HEK293 (cell line): ENCODE measurements around the gene KDELR1.

Source experiments
- PRDM2 ChIP-seq: fragments of 450-650 bp; formaldehyde crosslinking; IDR thresholded peaks from 2 replicates; pipeline ENCODE4 v1.5.1; 2016; ENCODE audit warnings: missing biosample characterization, missing genetic modification characterization, borderline replicate concordance
- SCRT1 ChIP-seq: fragments of 450-650 bp; formaldehyde crosslinking; IDR thresholded peaks from 2 replicates; pipeline ENCODE4 v1.5.1; 2016; ENCODE audit warnings: missing biosample characterization, missing genetic modification characterization, borderline replicate concordance
- SETDB1 ChIP-seq: IDR thresholded peaks from one replicate; pipeline ENCODE4 v1.6.1; 2017; ENCODE audit warnings: mild to moderate bottlenecking, low read length, moderate library complexity, mixed read lengths; ENCODE audit not compliant: insufficient read length
- WT1 ChIP-seq: fragments of 450-650 bp; formaldehyde crosslinking; IDR thresholded peaks from 2 replicates; pipeline ENCODE4 v1.5.1; 2016; ENCODE audit warnings: missing biosample characterization, missing genetic modification characterization
- ZBTB21 ChIP-seq: fragments of 450-650 bp; formaldehyde crosslinking; IDR thresholded peaks from 2 replicates; pipeline ENCODE4 v1.5.1; 2017; ENCODE audit warnings: missing biosample characterization, missing genetic modification characterization
- ZBTB7A ChIP-seq: fragments of 450-650 bp; formaldehyde crosslinking; IDR thresholded peaks from 2 replicates; pipeline ENCODE4 v1.5.1; 2016; ENCODE audit warnings: low read depth, missing biosample characterization, missing genetic modification characterization
- ZNF146 ChIP-seq: fragments of 450-650 bp; formaldehyde crosslinking; IDR thresholded peaks from 2 replicates; pipeline ENCODE4 v1.5.1; 2016; ENCODE audit warnings: missing biosample characterization, missing genetic modification characterization
- ZNF155 ChIP-seq: fragments of 450-650 bp; formaldehyde crosslinking; IDR thresholded peaks from 2 replicates; pipeline ENCODE4 v1.5.1; 2016; ENCODE audit warnings: missing biosample characterization, missing genetic modification characterization
- ZNF174 ChIP-seq: fragments of 450-650 bp; formaldehyde crosslinking; IDR thresholded peaks from 2 replicates; pipeline ENCODE4 v1.5.0; 2017; ENCODE audit warnings: missing biosample characterization, mild to moderate bottlenecking, missing genetic modification characterization
- ZNF394 ChIP-seq: fragments of 450-650 bp; formaldehyde crosslinking; IDR thresholded peaks from 2 replicates; pipeline ENCODE4 v1.5.1; 2016; ENCODE audit warnings: missing biosample characterization, missing genetic modification characterization, mild to moderate bottlenecking, moderate library complexity, borderline replicate concordance
- ZNF423 ChIP-seq: fragments of 450-650 bp; formaldehyde crosslinking; IDR thresholded peaks from 2 replicates; pipeline ENCODE4 v1.5.1; 2016; ENCODE audit warnings: missing biosample characterization, missing genetic modification characterization
- ZNF514 ChIP-seq: fragments of 450-650 bp; formaldehyde crosslinking; IDR thresholded peaks from 2 replicates; pipeline ENCODE4 v1.5.1; 2016; ENCODE audit warnings: missing biosample characterization, missing genetic modification characterization
- ZNF670 ChIP-seq: fragments of 450-650 bp; formaldehyde crosslinking; IDR thresholded peaks from 2 replicates; pipeline ENCODE4 v1.5.1; 2016; ENCODE audit warnings: missing biosample characterization, missing genetic modification characterization, low read depth
- ZNF792 ChIP-seq: fragments of 450-650 bp; formaldehyde crosslinking; IDR thresholded peaks from 2 replicates; pipeline ENCODE4 v1.5.1; 2016; ENCODE audit warnings: missing biosample characterization, missing genetic modification characterization
- TF ChIP-seq, protein P1 (sequence below): fragments of 450-650 bp; formaldehyde crosslinking; IDR thresholded peaks from 2 replicates; pipeline ENCODE4 v1.5.1; 2016; ENCODE audit warnings: missing biosample characterization, missing genetic modification characterization
- TF ChIP-seq, protein P2 (sequence below): fragments of 450-650 bp; formaldehyde crosslinking; IDR thresholded peaks from 2 replicates; pipeline ENCODE4 v1.5.1; 2017; ENCODE audit warnings: missing biosample characterization, missing genetic modification characterization
- TF ChIP-seq, protein P3 (sequence below): fragments of 450-650 bp; formaldehyde crosslinking; IDR thresholded peaks from 2 replicates; pipeline ENCODE4 v1.5.1; 2016; ENCODE audit warnings: missing biosample characterization, missing genetic modification characterization, low read depth
- TF ChIP-seq, protein P4 (sequence below): fragments of 450-650 bp; formaldehyde crosslinking; conservative IDR thresholded peaks from 2 replicates; pipeline ENCODE4 v1.5.1; 2016; ENCODE audit warnings: low read depth, missing biosample characterization, missing genetic modification characterization
- TF ChIP-seq, protein P5 (sequence below): fragments of 450-650 bp; formaldehyde crosslinking; IDR thresholded peaks from 2 replicates; pipeline ENCODE4 v1.5.1; 2016; ENCODE audit warnings: missing biosample characterization, missing genetic modification characterization
- TF ChIP-seq, protein P6 (sequence below): fragments of 450-650 bp; IDR thresholded peaks from 2 replicates; pipeline ENCODE4 v1.5.1; 2018; ENCODE audit warnings: missing biosample characterization, missing genetic modification characterization

Gene KDELR1

GRCh38 chr19:48393559-48394330, 2.4 kb upstream of the KDELR1 start, which contains the start of gene GRIN2D (continued):
- TF ChIP-seq PRDM2 (no peak), ZNF423 (no peak), ZNF155 (tag by site-specific recombination) (no peak), ZNF514 (tag by site-specific recombination) (no peak), ZNF394 (tag by site-specific recombination) (peak; percentile 23; the same call in 1 of the 2 replicates), ZBTB21 (tag by site-specific recombination) (no peak), WT1 (tag by site-specific recombination) (no peak), ZNF174 (no peak), SCRT1 (tag by site-specific recombination) (no peak), SETDB1 (no peak), ZNF792 (no peak), ZNF146 (tag by site-specific recombination) (no peak), ZBTB7A (tag by site-specific recombination) (no peak), ZNF670 (tag by site-specific recombination) (no peak)
- TF ChIP-seq, protein P1, sequence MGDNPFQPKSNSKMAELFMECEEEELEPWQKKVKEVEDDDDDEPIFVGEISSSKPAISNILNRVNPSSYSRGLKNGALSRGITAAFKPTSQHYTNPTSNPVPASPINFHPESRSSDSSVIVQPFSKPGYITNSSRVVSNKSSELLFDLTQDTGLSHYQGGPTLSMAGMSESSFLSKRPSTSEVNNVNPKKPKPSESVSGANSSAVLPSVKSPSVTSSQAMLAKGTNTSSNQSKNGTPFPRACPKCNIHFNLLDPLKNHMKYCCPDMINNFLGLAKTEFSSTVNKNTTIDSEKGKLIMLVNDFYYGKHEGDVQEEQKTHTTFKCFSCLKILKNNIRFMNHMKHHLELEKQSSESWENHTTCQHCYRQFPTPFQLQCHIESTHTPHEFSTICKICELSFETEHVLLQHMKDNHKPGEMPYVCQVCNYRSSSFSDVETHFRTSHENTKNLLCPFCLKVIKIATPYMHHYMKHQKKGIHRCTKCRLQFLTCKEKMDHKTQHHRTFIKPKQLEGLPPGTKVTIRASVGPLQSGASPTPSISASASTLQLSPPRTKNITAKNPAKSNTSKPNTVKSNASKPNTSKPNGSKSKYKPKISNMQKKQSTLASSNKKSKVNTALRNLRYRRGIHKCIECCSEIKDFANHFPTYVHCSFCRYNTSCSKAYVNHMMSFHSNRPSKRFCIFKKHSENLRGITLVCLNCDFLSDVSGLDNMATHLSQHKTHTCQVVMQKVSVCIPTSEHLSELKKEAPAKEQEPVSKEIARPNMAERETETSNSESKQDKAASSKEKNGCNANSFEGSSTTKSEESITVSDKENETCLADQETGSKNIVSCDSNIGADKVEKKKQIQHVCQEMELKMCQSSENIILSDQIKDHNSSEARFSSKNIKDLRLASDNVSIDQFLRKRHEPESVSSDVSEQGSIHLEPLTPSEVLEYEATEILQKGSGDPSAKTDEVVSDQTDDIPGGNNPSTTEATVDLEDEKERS (tag by site-specific recombination) = no peak
- TF ChIP-seq, protein P2, sequence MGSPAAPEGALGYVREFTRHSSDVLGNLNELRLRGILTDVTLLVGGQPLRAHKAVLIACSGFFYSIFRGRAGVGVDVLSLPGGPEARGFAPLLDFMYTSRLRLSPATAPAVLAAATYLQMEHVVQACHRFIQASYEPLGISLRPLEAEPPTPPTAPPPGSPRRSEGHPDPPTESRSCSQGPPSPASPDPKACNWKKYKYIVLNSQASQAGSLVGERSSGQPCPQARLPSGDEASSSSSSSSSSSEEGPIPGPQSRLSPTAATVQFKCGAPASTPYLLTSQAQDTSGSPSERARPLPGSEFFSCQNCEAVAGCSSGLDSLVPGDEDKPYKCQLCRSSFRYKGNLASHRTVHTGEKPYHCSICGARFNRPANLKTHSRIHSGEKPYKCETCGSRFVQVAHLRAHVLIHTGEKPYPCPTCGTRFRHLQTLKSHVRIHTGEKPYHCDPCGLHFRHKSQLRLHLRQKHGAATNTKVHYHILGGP (tag by site-specific recombination) = no peak
- TF ChIP-seq, protein P3, sequence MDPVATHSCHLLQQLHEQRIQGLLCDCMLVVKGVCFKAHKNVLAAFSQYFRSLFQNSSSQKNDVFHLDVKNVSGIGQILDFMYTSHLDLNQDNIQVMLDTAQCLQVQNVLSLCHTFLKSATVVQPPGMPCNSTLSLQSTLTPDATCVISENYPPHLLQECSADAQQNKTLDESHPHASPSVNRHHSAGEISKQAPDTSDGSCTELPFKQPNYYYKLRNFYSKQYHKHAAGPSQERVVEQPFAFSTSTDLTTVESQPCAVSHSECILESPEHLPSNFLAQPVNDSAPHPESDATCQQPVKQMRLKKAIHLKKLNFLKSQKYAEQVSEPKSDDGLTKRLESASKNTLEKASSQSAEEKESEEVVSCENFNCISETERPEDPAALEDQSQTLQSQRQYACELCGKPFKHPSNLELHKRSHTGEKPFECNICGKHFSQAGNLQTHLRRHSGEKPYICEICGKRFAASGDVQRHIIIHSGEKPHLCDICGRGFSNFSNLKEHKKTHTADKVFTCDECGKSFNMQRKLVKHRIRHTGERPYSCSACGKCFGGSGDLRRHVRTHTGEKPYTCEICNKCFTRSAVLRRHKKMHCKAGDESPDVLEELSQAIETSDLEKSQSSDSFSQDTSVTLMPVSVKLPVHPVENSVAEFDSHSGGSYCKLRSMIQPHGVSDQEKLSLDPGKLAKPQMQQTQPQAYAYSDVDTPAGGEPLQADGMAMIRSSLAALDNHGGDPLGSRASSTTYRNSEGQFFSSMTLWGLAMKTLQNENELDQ (tag by site-specific recombination) = no peak
- TF ChIP-seq, protein P4, sequence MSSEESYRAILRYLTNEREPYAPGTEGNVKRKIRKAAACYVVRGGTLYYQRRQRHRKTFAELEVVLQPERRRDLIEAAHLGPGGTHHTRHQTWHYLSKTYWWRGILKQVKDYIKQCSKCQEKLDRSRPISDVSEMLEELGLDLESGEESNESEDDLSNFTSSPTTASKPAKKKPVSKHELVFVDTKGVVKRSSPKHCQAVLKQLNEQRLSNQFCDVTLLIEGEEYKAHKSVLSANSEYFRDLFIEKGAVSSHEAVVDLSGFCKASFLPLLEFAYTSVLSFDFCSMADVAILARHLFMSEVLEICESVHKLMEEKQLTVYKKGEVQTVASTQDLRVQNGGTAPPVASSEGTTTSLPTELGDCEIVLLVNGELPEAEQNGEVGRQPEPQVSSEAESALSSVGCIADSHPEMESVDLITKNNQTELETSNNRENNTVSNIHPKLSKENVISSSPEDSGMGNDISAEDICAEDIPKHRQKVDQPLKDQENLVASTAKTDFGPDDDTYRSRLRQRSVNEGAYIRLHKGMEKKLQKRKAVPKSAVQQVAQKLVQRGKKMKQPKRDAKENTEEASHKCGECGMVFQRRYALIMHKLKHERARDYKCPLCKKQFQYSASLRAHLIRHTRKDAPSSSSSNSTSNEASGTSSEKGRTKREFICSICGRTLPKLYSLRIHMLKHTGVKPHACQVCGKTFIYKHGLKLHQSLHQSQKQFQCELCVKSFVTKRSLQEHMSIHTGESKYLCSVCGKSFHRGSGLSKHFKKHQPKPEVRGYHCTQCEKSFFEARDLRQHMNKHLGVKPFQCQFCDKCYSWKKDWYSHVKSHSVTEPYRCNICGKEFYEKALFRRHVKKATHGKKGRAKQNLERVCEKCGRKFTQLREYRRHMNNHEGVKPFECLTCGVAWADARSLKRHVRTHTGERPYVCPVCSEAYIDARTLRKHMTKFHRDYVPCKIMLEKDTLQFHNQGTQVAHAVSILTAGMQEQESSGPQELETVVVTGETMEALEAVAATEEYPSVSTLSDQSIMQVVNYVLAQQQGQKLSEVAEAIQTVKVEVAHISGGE = no peak
- TF ChIP-seq, protein P5, sequence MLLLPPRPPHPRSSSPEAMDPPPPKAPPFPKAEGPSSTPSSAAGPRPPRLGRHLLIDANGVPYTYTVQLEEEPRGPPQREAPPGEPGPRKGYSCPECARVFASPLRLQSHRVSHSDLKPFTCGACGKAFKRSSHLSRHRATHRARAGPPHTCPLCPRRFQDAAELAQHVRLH = no peak
- TF ChIP-seq, protein P6, sequence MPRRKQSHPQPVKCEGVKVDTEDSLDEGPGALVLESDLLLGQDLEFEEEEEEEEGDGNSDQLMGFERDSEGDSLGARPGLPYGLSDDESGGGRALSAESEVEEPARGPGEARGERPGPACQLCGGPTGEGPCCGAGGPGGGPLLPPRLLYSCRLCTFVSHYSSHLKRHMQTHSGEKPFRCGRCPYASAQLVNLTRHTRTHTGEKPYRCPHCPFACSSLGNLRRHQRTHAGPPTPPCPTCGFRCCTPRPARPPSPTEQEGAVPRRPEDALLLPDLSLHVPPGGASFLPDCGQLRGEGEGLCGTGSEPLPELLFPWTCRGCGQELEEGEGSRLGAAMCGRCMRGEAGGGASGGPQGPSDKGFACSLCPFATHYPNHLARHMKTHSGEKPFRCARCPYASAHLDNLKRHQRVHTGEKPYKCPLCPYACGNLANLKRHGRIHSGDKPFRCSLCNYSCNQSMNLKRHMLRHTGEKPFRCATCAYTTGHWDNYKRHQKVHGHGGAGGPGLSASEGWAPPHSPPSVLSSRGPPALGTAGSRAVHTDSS = no peak
